ENCODE results near the gene TMC4. TPM values are rescaled to one million over a fixed set of nuclear protein-coding genes. Genes with fewer than 3 reads are reported as not detected.

TMC4 gene
- polyA plus RNA-seq, 1 donor (not counting 4 experiments of a cell fraction or from before 2014, with no cell fraction given) = 1.5 TPM

DNA sequence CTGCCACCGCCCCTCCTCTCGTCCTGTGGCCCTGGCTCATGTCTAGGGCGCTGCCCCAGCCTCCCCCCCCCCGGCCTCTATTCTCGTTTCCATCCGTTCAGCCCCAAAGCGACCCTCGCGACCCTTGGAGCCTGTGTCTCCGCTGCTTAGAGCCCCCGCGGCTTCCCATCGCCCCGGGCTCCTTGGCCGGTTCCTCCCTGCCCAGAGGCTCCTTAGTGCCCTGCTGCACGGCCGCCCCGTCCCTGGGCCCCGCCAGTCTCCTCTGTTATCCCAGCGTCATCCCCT, 44.6 kb downstream of the TMC4 start:
- H3K36me3 ChIP-seq (ENCODE audit: control insufficient read depth in 2 of 2, extremely low read depth in 1 of 2, insufficient read depth in 2 of 2, low read length in 2 of 2) = peaks cover 30 to 34% of the 10 kb centered on the region in 2 experiments
- no peak for FAIRE-seq

DNA sequence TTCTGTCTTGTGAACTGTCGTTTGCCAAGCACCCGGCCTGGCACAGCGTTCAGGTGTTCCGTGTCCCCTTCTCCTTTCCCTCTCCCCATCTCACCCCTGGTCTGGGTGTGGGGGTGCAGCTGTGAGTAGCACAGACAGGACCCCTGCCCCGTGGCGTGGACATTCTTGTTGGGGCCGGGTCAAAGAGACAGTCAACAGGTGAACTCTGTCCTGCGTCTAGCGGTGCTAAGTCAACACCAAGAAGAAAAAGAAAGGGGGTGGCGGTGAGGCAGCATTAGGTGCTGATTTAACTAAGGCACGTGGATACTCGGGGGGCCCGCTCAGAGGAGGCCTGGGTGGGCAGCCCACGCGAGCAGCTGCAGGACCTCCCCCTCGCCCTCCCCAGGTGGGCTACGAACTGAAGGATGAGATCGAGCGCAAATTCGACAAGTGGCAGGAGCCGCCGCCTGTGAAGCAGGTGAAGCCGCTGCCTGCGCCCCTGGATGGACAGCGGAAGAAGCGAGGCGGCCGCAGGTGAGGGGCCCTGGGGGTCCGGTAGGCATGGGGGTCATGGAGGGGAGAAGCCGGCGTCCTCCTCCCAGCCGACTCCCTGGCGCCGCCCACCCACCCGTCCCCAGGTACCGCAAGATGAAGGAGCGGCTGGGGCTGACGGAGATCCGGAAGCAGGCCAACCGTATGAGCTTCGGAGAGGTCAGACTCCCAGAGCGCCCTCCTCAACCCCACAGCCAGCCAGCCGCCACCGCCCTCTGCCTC, 45.1 kb downstream of the TMC4 start:
- no peaks in the 10 kb centered on the region for H3K27me3 ChIP-seq (ENCODE audit: control insufficient read depth, extremely low read depth, insufficient read depth, low read length)
- no peak overlapping the region for H3K4me2 ChIP-seq (ENCODE audit: control insufficient read depth, extremely low read depth, insufficient read depth, low read depth, low read length)
- no peaks in the 10 kb centered on the region for H3K9me1 ChIP-seq (ENCODE audit: control insufficient read depth, extremely low read depth, insufficient read depth, low read length)
- no peaks in the 10 kb centered on the region for H3K79me2 ChIP-seq (ENCODE audit: control insufficient read depth, insufficient read depth, low read length)
- H3K36me3 ChIP-seq (ENCODE audit: control insufficient read depth in 2 of 2, extremely low read depth in 1 of 2, insufficient read depth in 2 of 2, low read length in 2 of 2) = peaks cover 35 to 39% of the 10 kb centered on the region in 2 experiments
- no peak overlapping the region for H3K27ac ChIP-seq (ENCODE audit: control insufficient read depth, insufficient read depth, low read length)
- TF ChIP-seq, protein P1, sequence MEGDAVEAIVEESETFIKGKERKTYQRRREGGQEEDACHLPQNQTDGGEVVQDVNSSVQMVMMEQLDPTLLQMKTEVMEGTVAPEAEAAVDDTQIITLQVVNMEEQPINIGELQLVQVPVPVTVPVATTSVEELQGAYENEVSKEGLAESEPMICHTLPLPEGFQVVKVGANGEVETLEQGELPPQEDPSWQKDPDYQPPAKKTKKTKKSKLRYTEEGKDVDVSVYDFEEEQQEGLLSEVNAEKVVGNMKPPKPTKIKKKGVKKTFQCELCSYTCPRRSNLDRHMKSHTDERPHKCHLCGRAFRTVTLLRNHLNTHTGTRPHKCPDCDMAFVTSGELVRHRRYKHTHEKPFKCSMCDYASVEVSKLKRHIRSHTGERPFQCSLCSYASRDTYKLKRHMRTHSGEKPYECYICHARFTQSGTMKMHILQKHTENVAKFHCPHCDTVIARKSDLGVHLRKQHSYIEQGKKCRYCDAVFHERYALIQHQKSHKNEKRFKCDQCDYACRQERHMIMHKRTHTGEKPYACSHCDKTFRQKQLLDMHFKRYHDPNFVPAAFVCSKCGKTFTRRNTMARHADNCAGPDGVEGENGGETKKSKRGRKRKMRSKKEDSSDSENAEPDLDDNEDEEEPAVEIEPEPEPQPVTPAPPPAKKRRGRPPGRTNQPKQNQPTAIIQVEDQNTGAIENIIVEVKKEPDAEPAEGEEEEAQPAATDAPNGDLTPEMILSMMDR (optimal IDR thresholded peaks at IDR 0.05 in 1 of 3, IDR thresholded peaks at IDR 0.05 in 1 of 3, conservative IDR thresholded peaks at IDR 0.05 in 1 of 3; ENCODE audit: extremely low read depth in 1 of 3, insufficient read depth in 2 of 3, low read length in 3 of 3) = no peak
- TF ChIP-seq EZH2 (IDR thresholded peaks at IDR 0.05; ENCODE audit: low read length) = no peak
- no peak for DNase-seq (ENCODE audit: low read depth, low spot score)
- no peaks in the 10 kb centered on the region for H3K9me3 ChIP-seq (ENCODE audit: control insufficient read depth, low read depth, low read length)
- no peak overlapping the region for H3K4me3 ChIP-seq (ENCODE audit: control insufficient read depth in 2 of 3, extremely low read depth in 1 of 3, insufficient read depth in 2 of 3, low read depth in 1 of 3, low read length in 3 of 3)
- no peak overlapping the region for H3K9ac ChIP-seq (ENCODE audit: control insufficient read depth, extremely low read depth, insufficient read depth, low read length)
- no peak overlapping the region for H2AFZ ChIP-seq (ENCODE audit: control insufficient read depth, low read length)
- no peak for FAIRE-seq
- dilution Hi-C loops (cut with MboI; ENCODE audit: extremely low pct_ligation_motif_present, low sequenced_read_pairs) = no loop called here
- no peaks in the 10 kb centered on the region for H3K4me1 ChIP-seq (ENCODE audit: control insufficient read depth, extremely low read depth, insufficient read depth, low read length)
- H4K20me1 ChIP-seq (ENCODE audit: control insufficient read depth, extremely low read depth, insufficient read depth, low read length) = no peaks in the 10 kb centered on the region

More for the DNA sequence above, 44.6 kb downstream of the TMC4 start:
- no peaks in the 10 kb centered on the region for H3K9me3 ChIP-seq (ENCODE audit: control insufficient read depth, low read depth, low read length)
- H3K79me2 ChIP-seq (ENCODE audit: control insufficient read depth, insufficient read depth, low read length) = no peaks in the 10 kb centered on the region
- H3K4me3 ChIP-seq (ENCODE audit: control insufficient read depth in 2 of 3, extremely low read depth in 1 of 3, insufficient read depth in 2 of 3, low read depth in 1 of 3, low read length in 3 of 3) = no peak overlapping the region
- DNase-seq (ENCODE audit: low read depth, low spot score) = no peak
- TF ChIP-seq, protein P1 (optimal IDR thresholded peaks at IDR 0.05 in 1 of 3, IDR thresholded peaks at IDR 0.05 in 1 of 3, conservative IDR thresholded peaks at IDR 0.05 in 1 of 3; ENCODE audit: extremely low read depth in 1 of 3, insufficient read depth in 2 of 3, low read length in 3 of 3) = no peak
- TF ChIP-seq EZH2 (IDR thresholded peaks at IDR 0.05; ENCODE audit: low read length) = no peak
- H4K20me1 ChIP-seq (ENCODE audit: control insufficient read depth, extremely low read depth, insufficient read depth, low read length) = no peaks in the 10 kb centered on the region
- H3K4me2 ChIP-seq (ENCODE audit: control insufficient read depth, extremely low read depth, insufficient read depth, low read depth, low read length) = no peak overlapping the region
- dilution Hi-C loops (cut with MboI; ENCODE audit: extremely low pct_ligation_motif_present, low sequenced_read_pairs) = no loop called here
- H3K4me1 ChIP-seq (ENCODE audit: control insufficient read depth, extremely low read depth, insufficient read depth, low read length) = no peaks in the 10 kb centered on the region
- H2AFZ ChIP-seq (ENCODE audit: control insufficient read depth, low read length) = no peak overlapping the region
- H3K27me3 ChIP-seq (ENCODE audit: control insufficient read depth, extremely low read depth, insufficient read depth, low read length) = no peaks in the 10 kb centered on the region
- H3K9me1 ChIP-seq (ENCODE audit: control insufficient read depth, extremely low read depth, insufficient read depth, low read length) = no peaks in the 10 kb centered on the region
- no peak overlapping the region for H3K27ac ChIP-seq (ENCODE audit: control insufficient read depth, insufficient read depth, low read length)
- H3K9ac ChIP-seq (ENCODE audit: control insufficient read depth, extremely low read depth, insufficient read depth, low read length) = no peak overlapping the region
